HTERT RPE-1 (cell line): ENCODE results near the gene RBMS3.

ENCODE experiments used
- in situ Hi-C: fragments of 300-500 bp; cut with MboI; formaldehyde crosslinking; loops from 4 replicates; pipeline ENCODE4 v1.14.3; 2020; ENCODE audit warnings: low sequenced_read_pairs

Gene RBMS3

DNA sequence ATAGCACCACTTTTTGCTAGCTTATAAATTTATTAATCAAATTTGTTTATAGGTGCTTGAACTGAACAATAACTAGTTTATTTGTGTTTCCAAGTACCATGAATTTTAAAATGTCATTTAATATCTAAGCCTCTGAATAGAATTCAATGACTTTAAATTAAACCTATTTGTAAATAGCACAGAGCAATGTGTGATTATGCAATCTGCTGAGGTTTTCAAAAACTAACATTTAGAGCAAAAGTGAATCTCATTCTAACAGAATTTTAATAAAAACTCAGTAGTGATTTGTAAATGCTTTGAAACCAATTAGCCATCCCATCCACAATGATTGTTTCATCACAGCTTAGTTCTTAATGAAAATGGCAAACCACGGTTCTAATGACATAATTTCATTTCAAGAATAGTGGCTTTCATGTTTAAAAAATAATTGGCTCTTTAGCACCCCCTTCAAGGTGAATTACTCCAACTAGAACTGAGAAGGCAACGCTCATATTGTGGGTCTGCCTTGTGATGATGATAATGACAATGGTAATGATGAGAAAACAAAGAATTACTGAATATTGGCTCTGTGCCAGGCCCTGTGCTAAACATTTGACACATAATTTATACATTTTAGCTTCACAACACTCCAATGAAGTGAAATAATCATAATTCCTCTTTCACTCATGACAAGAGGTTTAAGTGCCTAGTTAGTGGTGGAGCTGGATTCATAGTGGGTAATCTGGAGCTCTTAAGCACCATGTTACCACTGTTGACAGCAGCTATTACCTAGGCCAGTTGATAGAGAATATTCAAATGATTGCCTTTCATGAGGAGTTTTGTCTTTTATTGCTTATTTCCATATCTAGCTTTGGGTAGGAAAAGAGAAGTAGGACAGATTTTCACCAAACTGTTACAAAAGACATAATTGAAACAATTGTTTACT, 145.7 kb downstream of the RBMS3 start:
- in situ Hi-C loops = no loop called here

DNA sequence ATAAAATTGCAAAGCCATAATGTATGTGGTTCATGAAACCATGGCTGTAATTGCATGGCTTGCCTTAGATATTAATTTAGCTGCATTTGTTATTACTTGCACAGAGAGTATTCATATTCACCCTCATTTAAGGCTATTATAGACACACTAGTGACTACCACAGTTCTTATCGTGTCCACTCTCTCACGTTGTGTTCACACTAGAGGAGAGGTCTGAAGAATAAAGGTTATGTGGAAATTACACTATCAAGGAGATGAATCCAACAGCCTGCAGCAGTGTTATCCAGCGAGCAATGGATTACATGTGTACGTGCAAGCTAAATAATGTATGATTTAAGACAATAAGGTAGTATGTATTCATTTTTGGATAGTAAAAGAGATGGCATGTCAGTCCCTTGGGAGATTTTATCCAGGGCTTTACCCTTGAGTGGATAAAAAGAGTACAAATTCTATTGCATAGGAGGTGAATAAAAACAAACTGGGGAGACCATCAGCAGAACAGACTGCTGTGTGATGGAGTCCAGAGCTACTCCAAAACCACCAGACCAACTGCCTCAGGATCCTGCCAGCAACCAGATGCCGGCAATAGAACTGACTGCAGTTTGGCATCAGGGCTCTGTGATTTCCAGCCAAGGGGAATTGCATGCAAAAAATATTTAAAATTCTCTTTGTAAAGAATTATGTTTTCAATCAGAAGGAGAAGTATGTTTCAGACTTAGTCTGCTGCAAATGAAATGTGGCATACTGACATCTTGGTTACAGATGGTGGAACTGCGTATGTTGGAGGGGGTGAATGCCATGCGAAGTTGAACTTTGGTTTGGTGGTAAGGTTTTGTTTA, 146.6 kb downstream of the RBMS3 start:
- in situ Hi-C loops = no loop called here

DNA sequence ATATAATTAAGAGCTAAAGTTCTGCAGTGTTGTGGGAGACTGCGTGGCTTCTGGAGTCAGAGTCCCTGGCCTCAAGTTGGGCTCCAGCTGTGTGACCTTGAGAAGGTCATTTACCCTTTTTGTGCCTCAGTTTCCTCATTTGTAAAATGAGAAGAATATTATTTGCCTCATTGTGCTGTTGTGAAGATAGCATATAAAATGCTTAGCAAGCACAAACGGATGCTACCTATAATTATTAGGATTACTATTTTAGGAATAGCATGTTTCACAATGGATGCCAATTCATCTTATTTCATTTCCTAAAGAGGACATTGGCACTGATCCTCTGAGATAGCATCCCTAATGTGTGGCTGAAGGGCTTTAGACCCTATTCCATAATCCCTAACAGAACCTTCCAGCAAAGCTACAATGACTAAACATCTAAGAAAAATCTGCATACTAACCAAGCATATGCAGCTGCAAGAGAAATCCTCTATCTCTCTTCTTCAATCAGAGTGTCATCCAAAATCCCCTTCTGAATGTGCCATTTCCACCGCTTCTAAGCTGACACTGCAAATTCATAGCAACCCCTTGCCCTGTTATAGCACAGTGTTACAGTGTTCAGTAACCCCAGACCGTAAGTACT, 148.3 kb downstream of the RBMS3 start:
- in situ Hi-C loops = no loop called here

DNA sequence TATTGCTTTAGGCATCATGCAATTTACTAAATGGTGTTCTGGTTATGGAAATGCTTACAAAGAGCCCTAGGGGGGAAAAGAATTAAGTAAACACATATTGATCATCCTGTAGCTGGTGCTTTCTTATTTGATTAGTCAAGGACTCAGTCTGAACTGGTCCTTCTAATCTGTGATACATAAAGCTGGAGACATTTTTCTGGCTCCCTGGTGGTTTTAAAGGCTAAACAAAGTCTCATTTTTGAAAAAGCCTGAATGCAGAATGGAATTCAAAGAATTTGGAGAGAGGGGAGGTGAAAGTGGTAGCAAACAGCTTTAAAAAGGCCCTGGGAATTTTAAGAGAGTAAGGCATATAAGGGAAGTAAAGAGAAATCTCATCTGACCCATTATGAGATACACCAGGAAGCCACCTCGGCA, 149.7 kb downstream of the RBMS3 start:
- in situ Hi-C loops = no loop called here

- in situ Hi-C loops = no loop called here
Measured at GRCh38 chr3:29436612-29437323, 155.9 kb downstream of the RBMS3 start.

- in situ Hi-C loops = no loop called here
Measured at GRCh38 chr3:29438580-29438979, 157.7 kb downstream of the RBMS3 start.

GRCh38 chr3:29440413-29441305, 159.8 kb downstream of the RBMS3 start:
- in situ Hi-C loops = no loop called here

- in situ Hi-C loops = no loop called here
Measured at GRCh38 chr3:29441422-29441821, 160.6 kb downstream of the RBMS3 start.

DNA sequence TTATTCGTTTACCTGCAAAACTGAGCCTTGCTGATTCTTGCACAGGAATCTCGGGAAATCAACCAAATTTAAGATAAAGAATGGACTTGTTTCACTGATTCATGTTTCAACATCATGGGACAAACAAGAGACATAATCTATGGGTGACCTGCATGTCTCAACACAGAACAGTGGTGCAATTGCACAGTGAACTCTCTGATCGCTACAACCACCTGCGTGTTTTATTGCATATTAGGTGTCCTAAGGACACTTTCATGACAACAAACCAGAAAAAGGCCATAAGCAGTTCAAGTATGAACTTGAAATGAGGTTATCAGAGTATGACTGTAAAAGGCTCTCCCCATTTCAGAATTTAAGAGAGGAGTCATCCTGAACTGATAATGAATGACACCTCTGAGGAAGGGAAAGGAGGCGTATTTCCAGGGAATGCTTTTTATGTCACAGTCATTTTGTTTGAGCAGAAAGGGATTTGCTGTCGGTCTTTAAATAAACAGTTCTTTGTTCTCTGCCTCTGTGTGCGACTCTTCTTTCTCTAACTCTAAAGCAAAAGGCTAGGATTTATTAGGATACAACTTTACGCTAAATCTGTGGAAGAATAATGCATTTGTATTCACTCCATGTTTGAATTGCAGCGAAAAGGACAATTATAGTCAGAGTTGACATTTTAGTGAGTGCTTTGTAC, 167.2 kb downstream of the RBMS3 start:
- in situ Hi-C loops = no loop called here

GRCh38 chr3:29451920-29452319, 171.0 kb downstream of the RBMS3 start:
- in situ Hi-C loops = no loop called here

- in situ Hi-C loops = no loop called here
Measured at GRCh38 chr3:29452934-29453283, 172.0 kb downstream of the RBMS3 start.

- in situ Hi-C loops = no loop called here
Measured at GRCh38 chr3:29453284-29454001, 172.6 kb downstream of the RBMS3 start.

DNA sequence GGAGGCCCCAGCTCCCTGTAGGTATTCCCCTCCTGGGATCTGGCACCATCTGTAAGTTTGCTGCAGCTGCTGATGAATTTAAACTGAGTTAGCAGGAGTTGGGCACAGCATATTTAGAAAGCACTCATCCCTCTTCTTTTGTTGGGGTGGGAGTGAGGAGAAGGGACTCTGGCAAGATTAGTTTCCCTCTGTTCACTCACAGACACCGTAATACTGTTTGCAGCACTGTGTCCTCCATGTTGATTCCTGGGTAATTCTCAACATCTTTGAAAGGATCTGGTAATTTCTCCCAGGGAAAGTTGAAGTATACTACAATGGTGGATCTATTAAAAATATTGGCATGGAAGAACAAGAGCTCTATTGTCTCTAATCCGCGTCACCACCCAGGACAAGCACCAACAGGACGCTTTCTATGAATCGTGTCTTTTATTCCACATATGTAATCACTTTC, 173.3 kb downstream of the RBMS3 start:
- in situ Hi-C loops = no loop called here

- in situ Hi-C loops = no loop called here
Measured at GRCh38 chr3:29456901-29457300, 176.0 kb downstream of the RBMS3 start.

- in situ Hi-C loops = no loop called here
Measured at GRCh38 chr3:29463304-29463703, 182.4 kb downstream of the RBMS3 start.

GRCh38 chr3:29465836-29466235, 185.0 kb downstream of the RBMS3 start:
- in situ Hi-C loops = no loop called here

GRCh38 chr3:29466442-29466841, 185.6 kb downstream of the RBMS3 start:
- in situ Hi-C loops = no loop called here

GRCh38 chr3:29468187-29468586, 187.3 kb downstream of the RBMS3 start:
- in situ Hi-C loops = no loop called here
